ENCODE measurements around the gene RAB11FIP4.

- no peak for TF ChIP-seq ZNF766 (CRISPR knock-in tag; IDR thresholded peaks at IDR 0.05; ENCODE audit: borderline replicate concordance)
- no peak for TF ChIP-seq CTCF (CRISPR knock-in tag; IDR thresholded peaks at IDR 0.05)
- no peak for TF ChIP-seq FOXM1 (CRISPR knock-in tag; IDR thresholded peaks at IDR 0.05)
- TF ChIP-seq ARNT (IDR thresholded peaks at IDR 0.05), result no peak
- TF ChIP-seq ZNF451 (CRISPR knock-in tag; IDR thresholded peaks at IDR 0.05), result no peak
- no peak for TF ChIP-seq HOXA5 (CRISPR knock-in tag; IDR thresholded peaks at IDR 0.05)
- TF ChIP-seq SP1 (IDR thresholded peaks at IDR 0.05), result no peak
- no peak for TF ChIP-seq SP1 (CRISPR knock-in tag; IDR thresholded peaks at IDR 0.05)
- TF ChIP-seq KAT7 (CRISPR knock-in tag; IDR thresholded peaks at IDR 0.05; ENCODE audit: borderline replicate concordance), result no peak
- no peak for TF ChIP-seq CCAR2 (optimal IDR thresholded peaks at IDR 0.05; ENCODE audit: low read depth, low read length)
- no peak for TF ChIP-seq POLR2A (IDR thresholded peaks at IDR 0.05; ENCODE audit: insufficient read depth in 1 of 2, low read depth in 2 of 2, low read length in 2 of 2)
- no peak for TF ChIP-seq POLR2AphosphoS5 (IDR thresholded peaks at IDR 0.05; ENCODE audit: low read depth, low read length)
- TF ChIP-seq CHD4 (IDR thresholded peaks at IDR 0.05; ENCODE audit: borderline replicate concordance, low read length), result no peak
- TF ChIP-seq ZNF121 (CRISPR knock-in tag; IDR thresholded peaks at IDR 0.05), result no peak
- no peak for TF ChIP-seq HOMEZ (CRISPR knock-in tag; IDR thresholded peaks at IDR 0.05; ENCODE audit: low read depth)
These were observed 100.7 kb downstream of the RAB11FIP4 start for GRCh38 chr17:31492206-31492605.

All from HepG2 (cell line).